HepG2 (cell line): Measurements from ENCODE around the gene IRAK4. TPM values are rescaled to one million over a fixed set of nuclear protein-coding genes. Genes with fewer than 3 reads are reported as not detected.

Source experiments
- ATAC-seq: fragments of 200-7000 bp; cut with Tn5 transposase; 3 replicates; pipeline ENCODE4 v1.9.1; 2020; ENCODE audit warnings: mild to moderate bottlenecking, moderate library complexity
- BruUV-seq: library from RNA; stranded (reverse); fragments of 400-500 nt; replicated peaks from 2 replicates; lab custom pipeline; 2021; lab: Mats Ljungman, UMichigan
- CTCF ChIA-PET: fragments of 300-600 bp; formaldehyde crosslinking; extraction: SDS; loops from one replicate; lab custom pipeline; 2021; ENCODE audit warnings: low total read pairs, inconsistent platforms, low intra/inter-chr PET ratio; lab: Yijun Ruan, JAX
- POLR2A ChIA-PET: fragments of 350-600 bp; sonication (Branson Sonifier 250); formaldehyde crosslinking; loops from one replicate; lab custom pipeline; 2020; ENCODE audit warnings: antibody characterized with exemption, inconsistent platforms; lab: Yijun Ruan, JAX
- DNase-seq: peaks from one replicate; pipeline ENCODE4 v3.0.0-alpha.2; 2015; ENCODE audit warnings: low spot score
- FAIRE-seq: peaks from 3 replicates; lab custom pipeline; 2011; peaks lifted over from hg19 to GRCh38; lab: Jason Lieb, UNC
- H2AFZ ChIP-seq: one replicate; pipeline ENCODE4 v1.6.1; 2011; ENCODE audit warnings: low read length, inconsistent platforms
- H3K27ac ChIP-seq: fragments of 300-600 bp; 3 replicates; pipeline ENCODE4 v1.8.0; 2011; ENCODE audit warnings: mixed run types, mild to moderate bottlenecking, mixed read lengths, low read length, inconsistent platforms; ENCODE audit not compliant: insufficient read depth; ENCODE audit errors: extremely low read length
- H3K27me3 ChIP-seq, 2 experiments: fragments of 200-600 bp in 1 of 2; 2 replicates in 1 of 2; 3 replicates in 1 of 2; pipeline versions ENCODE4 v1.6.0 to v1.8.0; 2011; ENCODE audit warnings: low read length in 2 of 2, mild to moderate bottlenecking in 2 of 2, moderate library complexity in 2 of 2, inconsistent platforms in 1 of 2; ENCODE audit not compliant: insufficient read depth in 2 of 2, control insufficient read depth in 1 of 2
- H3K36me3 ChIP-seq, 2 experiments: fragments of 200-600 bp in 1 of 2; replicated peaks in 1 of 2; 2 replicates in 1 of 2; 3 replicates in 1 of 2; pipeline versions ENCODE4 v1.5.1 to v1.8.0; 2011; ENCODE audit warnings: low read length in 2 of 2, inconsistent platforms in 1 of 2; ENCODE audit not compliant: insufficient read depth in 2 of 2, control insufficient read depth in 1 of 2
- H3K4me1 ChIP-seq: 2 replicates; pipeline ENCODE4 v1.5.1; 2012; ENCODE audit warnings: low read length, inconsistent platforms; ENCODE audit not compliant: insufficient read depth
- H3K4me2 ChIP-seq: 2 replicates; pipeline ENCODE4 v1.6.0; 2011; ENCODE audit warnings: low read depth, low read length, inconsistent platforms
- H3K4me3 ChIP-seq, 3 experiments: fragments of 200-600 bp in 1 of 3; sonication (generic), shearing (Covaris generic) in 1 of 3; replicated peaks in 1 of 3; 2 replicates each; pipeline ENCODE4 v1.5.1; 2011 to 2016; ENCODE audit warnings: low read length in 3 of 3, inconsistent platforms in 2 of 3, low read depth in 2 of 3, mild to moderate bottlenecking in 2 of 3, control low read depth in 1 of 3, mixed read lengths in 1 of 3; ENCODE audit not compliant: insufficient read depth in 1 of 3
- H3K79me2 ChIP-seq: one replicate; pipeline ENCODE4 v1.6.1; 2011; ENCODE audit warnings: low read length, inconsistent platforms; ENCODE audit not compliant: insufficient read depth
- H3K9ac ChIP-seq: 2 replicates; pipeline ENCODE4 v1.6.0; 2011; ENCODE audit warnings: mild to moderate bottlenecking, low read depth, low read length, inconsistent platforms; ENCODE audit not compliant: insufficient read depth
- H3K9me3 ChIP-seq: 2 replicates; pipeline ENCODE4 v1.5.1; 2012; ENCODE audit warnings: mild to moderate bottlenecking, low read length
- H4K20me1 ChIP-seq: 2 replicates; pipeline ENCODE4 v1.6.0; 2011; ENCODE audit warnings: inconsistent platforms, mild to moderate bottlenecking, low read length, moderate library complexity; ENCODE audit not compliant: insufficient read depth
- AFF4 ChIP-seq: sonication (generic); formaldehyde crosslinking; IDR thresholded peaks from 2 replicates; pipeline ENCODE4 v1.4.0; 2020; ENCODE audit warnings: missing genetic modification reagents
- ARHGAP35 ChIP-seq: sonication (generic); formaldehyde crosslinking; IDR thresholded peaks from 2 replicates; pipeline ENCODE4 v1.9.0; 2022; ENCODE audit warnings: mild to moderate bottlenecking, inconsistent platforms, moderate library complexity, missing genetic modification reagents, borderline replicate concordance
- ARID2 ChIP-seq: sonication (generic); formaldehyde crosslinking; IDR thresholded peaks from 2 replicates; pipeline ENCODE4 v1.8.1; 2022; ENCODE audit warnings: mild to moderate bottlenecking, missing genetic modification reagents, borderline replicate concordance
- CBX2 ChIP-seq, 2 experiments: fragments of 200-600 bp in 1 of 2; sonication (generic); formaldehyde crosslinking in 1 of 2; IDR thresholded peaks; 2 replicates each; pipeline versions ENCODE4 v1.7.0 to v1.8.1; 2018 to 2022; ENCODE audit warnings: low read depth in 2 of 2, low read length in 1 of 2, mild to moderate bottlenecking in 1 of 2, missing genetic modification reagents in 1 of 2
- CENPT ChIP-seq: sonication (generic); formaldehyde crosslinking; IDR thresholded peaks from 2 replicates; pipeline ENCODE4 v1.8.0; 2022; ENCODE audit warnings: low read depth, mild to moderate bottlenecking, moderate library complexity, missing genetic modification reagents
- FOXP1 ChIP-seq, 2 experiments: fragments of 450-650 bp in 1 of 2; IDR thresholded peaks; 2 replicates each; pipeline ENCODE4 v1.6.1; 2017 to 2018; ENCODE audit warnings: antibody characterized with exemption in 1 of 2
- HOXA9 ChIP-seq: sonication (generic); formaldehyde crosslinking; IDR thresholded peaks from 2 replicates; pipeline ENCODE4 v1.8.1; 2022; ENCODE audit warnings: missing genetic modification reagents, mild to moderate bottlenecking, moderate library complexity, borderline replicate concordance
- MEF2D ChIP-seq: sonication (generic); formaldehyde crosslinking; IDR thresholded peaks from 2 replicates; pipeline ENCODE4 v1.5.1; 2020; ENCODE audit warnings: mild to moderate bottlenecking, missing genetic modification reagents
- MIER3 ChIP-seq: IDR thresholded peaks from 2 replicates; pipeline ENCODE4 v1.6.1; 2016; ENCODE audit warnings: missing compliant biosample characterization, borderline replicate concordance
- SMAD3 ChIP-seq: sonication (generic); formaldehyde crosslinking; IDR thresholded peaks from 2 replicates; pipeline ENCODE4 v1.4.0; 2020; ENCODE audit warnings: missing genetic modification reagents
- SRY ChIP-seq: sonication (generic); formaldehyde crosslinking; IDR thresholded peaks from 2 replicates; pipeline ENCODE4 v1.8.0; 2022; ENCODE audit warnings: mild to moderate bottlenecking, missing genetic modification reagents
- YY1 ChIP-seq: IDR thresholded peaks from 2 replicates; pipeline ENCODE4 v1.6.1; 2011; ENCODE audit warnings: low read length, low read depth, moderate library complexity, mild to moderate bottlenecking; ENCODE audit not compliant: insufficient read depth, insufficient replicate concordance
- ZNF138 ChIP-seq: sonication (generic); formaldehyde crosslinking; IDR thresholded peaks from 2 replicates; pipeline ENCODE4 v1.5.0; 2020; ENCODE audit warnings: mild to moderate bottlenecking, low read depth, missing genetic modification reagents
- ZNF260 ChIP-seq: sonication (generic); formaldehyde crosslinking; IDR thresholded peaks from 2 replicates; pipeline ENCODE4 v1.4.0; 2020; ENCODE audit warnings: missing genetic modification reagents, low read depth, mild to moderate bottlenecking, borderline replicate concordance
- ZNF350 ChIP-seq: sonication (generic); formaldehyde crosslinking; IDR thresholded peaks from 2 replicates; pipeline ENCODE4 v1.4.0; 2020; ENCODE audit warnings: mild to moderate bottlenecking, low read depth, missing genetic modification reagents, borderline replicate concordance
- ZNF432 ChIP-seq: sonication (generic); formaldehyde crosslinking; IDR thresholded peaks from 2 replicates; pipeline ENCODE4 v1.5.0; 2020; ENCODE audit warnings: missing genetic modification reagents, mild to moderate bottlenecking, borderline replicate concordance
- ZNF816 ChIP-seq: sonication (generic); formaldehyde crosslinking; IDR thresholded peaks from 2 replicates; pipeline ENCODE4 v1.8.0; 2022; ENCODE audit warnings: missing genetic modification reagents, mild to moderate bottlenecking, borderline replicate concordance
- ZNF883 ChIP-seq: sonication (generic); formaldehyde crosslinking; IDR thresholded peaks from 2 replicates; pipeline ENCODE4 v1.5.1; 2020; ENCODE audit warnings: mild to moderate bottlenecking, missing genetic modification reagents; ENCODE audit errors: not compliant biosample characterization
- WGBS: methylation state at CpG from one replicate; pipeline ENCODE4 v1.1.6; 2017; ENCODE audit warnings: low lambda C conversion rate; 5-methylcytosine and 5-hydroxymethylcytosine counted together
- in situ Hi-C: cut with HindIII; loops from 2 replicates; pipeline ENCODE4 v1.10.0; 2017; ENCODE audit warnings: low pct_unique_long_range_greater_than_20kb; ENCODE audit not compliant: extremely low pct_ligation_motif_present
- intact Hi-C: fragments of 100-400 bp; cut with micrococcal nuclease; formaldehyde crosslinking; loops from one replicate; pipeline ENCODE4 v1.10.0; 2022; ENCODE audit not compliant: unreplicated experiment
- polyA plus RNA-seq, 8 experiments: library from polyadenylated mRNA; depleted of rRNA in 3 of 8; stranded (reverse) in 7 of 8; unstranded in 1 of 8; fragments of >200 nt; fragmentation: Illumina TruSeq in 4 of 8; extraction: Trizol in 4 of 8; gene quantifications; 2 replicates each; pipeline versions ENCODE4 v1.2.1 to v1.2.3, GENCODE V29; 2011 to 2016; ENCODE audit warnings: low read depth in 4 of 8, missing spikeins in 1 of 8, mixed read lengths in 1 of 8; ENCODE audit not compliant: insufficient read depth in 1 of 8
- total RNA-seq, 5 experiments: library from RNA; depleted of rRNA; stranded (reverse); fragments of >200 nt; fragmentation: Illumina TruSeq; extraction: Trizol; gene quantifications; 2 replicates each; pipeline ENCODE4 v1.2.3, GENCODE V29; 2016; ENCODE audit warnings: low read depth in 1 of 5
- TF ChIP-seq, protein P1 (sequence below): sonication (generic); formaldehyde crosslinking; IDR thresholded peaks from 2 replicates; pipeline ENCODE4 v1.8.1; 2023; ENCODE audit warnings: missing genetic modification reagents, inconsistent platforms, borderline replicate concordance

The IRAK4 gene
- total and polyA plus RNA-seq, 2 of the 13 experiments (the other 11 are each of a cell fraction or from before 2014, with no cell fraction given), result 6.6 to 7.1 TPM

DNA sequence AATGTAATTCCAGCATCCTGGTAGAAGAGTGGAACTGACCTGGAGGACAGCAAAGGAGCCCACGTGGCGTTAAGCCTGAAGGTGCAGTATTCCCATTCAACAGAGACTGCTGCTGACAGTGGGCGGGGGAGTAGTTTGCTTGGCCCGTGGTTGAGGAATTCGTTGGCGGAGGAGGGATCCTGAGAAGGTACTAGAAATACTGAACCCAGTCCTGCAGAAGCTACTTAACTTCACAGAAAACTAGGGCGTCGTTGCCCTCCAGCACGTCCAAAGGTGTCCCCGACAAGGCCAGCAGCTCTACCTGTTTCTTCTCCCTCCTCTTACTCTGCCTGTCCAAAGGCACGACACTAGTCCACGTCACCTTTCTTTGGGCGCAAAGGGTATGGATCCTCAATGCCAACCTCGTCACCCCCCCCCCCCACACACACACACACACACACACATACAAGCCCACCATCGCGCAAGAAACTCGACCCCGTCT, 464 bp upstream of the IRAK4 start:
- intact Hi-C loops, result loop anchor here (2.0 to 10.0 kb wide), 4 partner anchors 49 to 237 kb away; partner anchors contain the start of genes TMEM117 and TWF1
- Histone ChIP-seq H3K79me2 (peaks cover 17% of the 10 kb centered on the region), H3K27me3 (no peaks in the 10 kb centered on the region; a peak in 1 of 5 replicates), H4K20me1 (no peaks in the 10 kb centered on the region), H3K9me3 (no peaks in the 10 kb centered on the region), H3K4me3 (peak overlapping the region; percentile 70 to 93 (median 84)), H3K36me3 (no peaks in the 10 kb centered on the region; a peak in 1 of 5 replicates), H3K27ac (peak overlapping the region; percentile 87), H3K4me1 (peaks cover 69% of the 10 kb centered on the region), H3K9ac (peak overlapping the region; percentile 93), H2AFZ (peak overlapping the region; percentile 87), H3K4me2 (peak overlapping the region; percentile 96)
- ChIA-PET POLR2A (interaction anchor here (1.5 to 2.9 kb wide), 2 partner anchors 10 to 48 kb away, joined by 5 to 14 read pairs; partner anchors contain the start of gene TWF1), CTCF (no interaction called here)
- FAIRE-seq, result peak; percentile 54
- 0% methylated on average over 8 of the region's 18 CpGs for WGBS
- BruUV-seq, result TSS peak; percentile 70
- in situ Hi-C loops, result no loop called here
- peak; percentile 37 for DNase-seq
- ATAC-seq, result peak; percentile 68
- TF ChIP-seq YY1, result no peak
- no peak for TF ChIP-seq HOXA9 (CRISPR knock-in tag)
- TF ChIP-seq ZNF260 (CRISPR knock-in tag), result no peak
- no peak for TF ChIP-seq ZNF432 (CRISPR knock-in tag)
- TF ChIP-seq ARHGAP35 (CRISPR knock-in tag), result no peak
- no peak for TF ChIP-seq SMAD3 (CRISPR knock-in tag)
- TF ChIP-seq, protein P1, sequence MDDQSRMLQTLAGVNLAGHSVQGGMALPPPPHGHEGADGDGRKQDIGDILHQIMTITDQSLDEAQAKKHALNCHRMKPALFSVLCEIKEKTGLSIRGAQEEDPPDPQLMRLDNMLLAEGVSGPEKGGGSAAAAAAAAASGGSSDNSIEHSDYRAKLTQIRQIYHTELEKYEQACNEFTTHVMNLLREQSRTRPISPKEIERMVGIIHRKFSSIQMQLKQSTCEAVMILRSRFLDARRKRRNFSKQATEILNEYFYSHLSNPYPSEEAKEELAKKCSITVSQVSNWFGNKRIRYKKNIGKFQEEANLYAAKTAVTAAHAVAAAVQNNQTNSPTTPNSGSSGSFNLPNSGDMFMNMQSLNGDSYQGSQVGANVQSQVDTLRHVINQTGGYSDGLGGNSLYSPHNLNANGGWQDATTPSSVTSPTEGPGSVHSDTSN, result no peak
- TF ChIP-seq ZNF883 (CRISPR knock-in tag), result no peak
- TF ChIP-seq CBX2 (IDR thresholded peaks at IDR 0.05; ENCODE audit: low read depth, low read length), result no peak
- no peak for TF ChIP-seq CBX2 (CRISPR knock-in tag; IDR thresholded peaks at IDR 0.05; ENCODE audit: low read depth)
- no peak for TF ChIP-seq ZNF350 (CRISPR knock-in tag)
- no peak for TF ChIP-seq MEF2D (CRISPR knock-in tag)
- no peak for TF ChIP-seq CENPT (CRISPR knock-in tag)
- TF ChIP-seq AFF4 (CRISPR knock-in tag), result no peak
- no peak for TF ChIP-seq ZNF138 (CRISPR knock-in tag)
- TF ChIP-seq ZNF816, result 0 out of 2 replicates have a peak, but pooled peaks have one; percentile 76
- no peak for TF ChIP-seq SRY (CRISPR knock-in tag)
- TF ChIP-seq MIER3, result no peak
- TF ChIP-seq FOXP1 (IDR thresholded peaks at IDR 0.05), result no peak
- TF ChIP-seq FOXP1 (CRISPR knock-in tag; IDR thresholded peaks at IDR 0.05), result no peak
- no peak for TF ChIP-seq ARID2
